GM19324 (cell line): ENCODE measurements around the gene PUSL1.

Experiments used
- ATAC-seq: cut with Tn5 transposase; IDR thresholded peaks from one replicate; pipeline ENCODE4 v1.9.1; 2021; ENCODE audit warnings: mild to moderate bottlenecking, moderate library complexity; ENCODE audit not compliant: unreplicated experiment, low FRiP score

Gene PUSL1, protein sequence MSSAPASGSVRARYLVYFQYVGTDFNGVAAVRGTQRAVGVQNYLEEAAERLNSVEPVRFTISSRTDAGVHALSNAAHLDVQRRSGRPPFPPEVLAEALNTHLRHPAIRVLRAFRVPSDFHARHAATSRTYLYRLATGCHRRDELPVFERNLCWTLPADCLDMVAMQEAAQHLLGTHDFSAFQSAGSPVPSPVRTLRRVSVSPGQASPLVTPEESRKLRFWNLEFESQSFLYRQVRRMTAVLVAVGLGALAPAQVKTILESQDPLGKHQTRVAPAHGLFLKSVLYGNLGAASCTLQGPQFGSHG

DNA sequence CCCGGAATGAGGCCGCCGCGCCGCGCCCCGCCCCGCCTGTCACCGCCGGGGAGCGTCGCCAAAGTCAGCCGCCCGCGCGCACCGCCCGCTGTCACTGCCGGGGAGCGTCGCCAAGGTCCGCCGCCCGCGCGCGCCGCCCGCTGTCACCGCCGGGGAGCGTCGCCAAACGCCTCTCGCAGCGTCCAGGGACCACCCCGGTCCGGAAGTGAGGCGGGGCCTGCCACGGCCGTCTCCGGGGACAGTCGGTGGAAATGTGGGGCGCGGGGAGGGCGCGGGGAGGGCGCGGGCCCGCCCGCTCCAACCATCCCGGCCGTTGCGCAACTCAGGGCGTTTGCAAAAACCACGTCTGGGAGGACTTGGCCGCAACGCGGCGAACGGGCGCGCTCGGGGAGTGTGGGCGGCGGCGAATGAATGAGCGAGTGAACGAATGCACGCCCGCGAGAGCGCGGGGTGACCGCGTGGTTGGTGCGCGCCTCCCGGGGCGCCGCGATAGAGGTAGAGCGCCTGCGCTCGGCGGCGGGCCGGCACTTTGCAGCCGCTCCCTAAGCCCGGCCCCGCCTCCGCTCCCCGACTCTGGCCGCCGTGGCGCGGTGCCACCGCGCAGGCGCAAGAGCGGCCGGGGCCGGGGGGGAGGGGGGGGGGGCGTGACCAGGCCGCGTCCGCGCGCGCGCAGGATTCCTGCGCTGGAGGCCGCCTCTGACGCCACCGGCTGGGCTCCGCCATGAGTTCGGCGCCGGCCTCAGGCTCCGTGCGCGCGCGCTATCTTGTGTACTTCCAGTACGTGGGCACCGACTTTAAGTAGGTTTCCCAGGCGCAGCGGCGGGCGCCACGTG, at the start of gene PUSL1, which contains the start of gene ACAP3:
TSS of gene PUSL1 (plus strand) at position 675 of the 833 bp plus-strand sequence. CDS start at position 722, 47 bp downstream.
TSS of gene ACAP3 (minus strand) at position 8 of the 833 bp plus-strand sequence. CDS start 115 bp downstream, outside the sequence.
- peak; percentile 76 for ATAC-seq

DNA sequence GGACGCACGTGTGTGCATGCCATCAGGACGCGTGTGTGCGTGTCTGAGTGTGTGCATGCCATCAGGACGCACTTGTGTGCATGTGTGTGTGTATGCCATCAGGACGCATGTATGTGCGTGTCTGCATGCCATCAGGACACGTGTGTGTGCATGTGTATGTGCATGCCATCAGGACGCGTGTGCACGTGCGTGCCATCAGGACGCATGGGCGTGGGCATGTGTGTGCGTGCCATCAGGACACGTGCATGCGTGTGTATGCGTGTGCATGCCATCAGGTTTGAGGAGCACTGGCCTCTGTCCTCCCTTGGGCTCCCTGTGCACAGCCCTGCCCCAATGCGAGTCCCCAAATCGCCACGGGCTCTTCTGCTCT, 49.3 kb upstream of the PUSL1 start:
- ATAC-seq = no peak

DNA sequence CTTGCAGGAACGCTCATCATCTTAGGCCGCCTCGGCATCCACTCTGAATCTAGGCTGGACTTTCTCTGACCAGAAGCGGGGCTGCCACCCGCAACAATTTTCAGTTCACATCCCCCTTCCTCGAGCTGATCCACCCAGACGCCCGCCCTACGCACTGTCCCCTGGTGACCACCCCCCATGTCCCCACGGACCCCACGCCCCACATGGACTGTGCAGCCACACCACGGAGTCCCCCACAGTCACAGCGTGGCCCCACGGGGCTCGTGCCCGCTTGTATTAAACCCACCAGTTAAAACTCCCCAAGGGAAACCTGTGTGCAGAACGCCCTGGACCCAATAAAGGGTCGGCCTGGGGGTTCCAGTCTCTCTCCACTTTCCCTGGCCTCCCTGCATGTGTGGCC, 48.9 kb upstream of the PUSL1 start:
- ATAC-seq = no peak

DNA sequence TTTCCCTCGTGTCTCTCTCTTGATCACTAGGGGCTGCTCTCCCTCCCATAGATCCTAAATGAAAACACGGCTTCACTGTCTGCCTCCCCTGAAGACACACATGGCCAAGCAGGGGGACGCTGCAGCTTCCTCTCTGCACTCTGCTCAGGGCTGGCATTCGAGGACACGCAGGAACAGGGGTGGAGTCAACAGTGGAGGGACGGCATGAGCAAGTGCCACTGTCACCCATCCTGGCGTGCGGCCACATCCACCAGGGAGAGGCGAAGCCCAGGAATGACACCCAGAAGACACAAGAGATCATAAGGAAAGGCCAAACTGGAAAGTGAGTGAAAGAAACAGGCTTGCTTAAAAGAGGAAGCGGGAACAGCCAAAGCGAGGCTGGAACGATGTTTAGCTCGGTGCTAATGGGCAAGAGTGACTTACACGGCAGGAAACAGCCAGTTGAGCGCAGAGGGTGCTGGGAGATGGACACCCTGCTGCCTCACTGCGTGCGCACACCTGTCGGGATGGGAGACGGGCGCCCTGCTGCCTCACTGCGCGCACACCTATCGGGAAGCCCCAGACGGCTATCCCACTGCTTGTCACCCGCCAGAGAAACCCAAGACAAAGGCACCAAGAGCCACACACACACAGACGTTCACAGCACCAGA, 48.3 kb upstream of the PUSL1 start:
- ATAC-seq = no peak

DNA sequence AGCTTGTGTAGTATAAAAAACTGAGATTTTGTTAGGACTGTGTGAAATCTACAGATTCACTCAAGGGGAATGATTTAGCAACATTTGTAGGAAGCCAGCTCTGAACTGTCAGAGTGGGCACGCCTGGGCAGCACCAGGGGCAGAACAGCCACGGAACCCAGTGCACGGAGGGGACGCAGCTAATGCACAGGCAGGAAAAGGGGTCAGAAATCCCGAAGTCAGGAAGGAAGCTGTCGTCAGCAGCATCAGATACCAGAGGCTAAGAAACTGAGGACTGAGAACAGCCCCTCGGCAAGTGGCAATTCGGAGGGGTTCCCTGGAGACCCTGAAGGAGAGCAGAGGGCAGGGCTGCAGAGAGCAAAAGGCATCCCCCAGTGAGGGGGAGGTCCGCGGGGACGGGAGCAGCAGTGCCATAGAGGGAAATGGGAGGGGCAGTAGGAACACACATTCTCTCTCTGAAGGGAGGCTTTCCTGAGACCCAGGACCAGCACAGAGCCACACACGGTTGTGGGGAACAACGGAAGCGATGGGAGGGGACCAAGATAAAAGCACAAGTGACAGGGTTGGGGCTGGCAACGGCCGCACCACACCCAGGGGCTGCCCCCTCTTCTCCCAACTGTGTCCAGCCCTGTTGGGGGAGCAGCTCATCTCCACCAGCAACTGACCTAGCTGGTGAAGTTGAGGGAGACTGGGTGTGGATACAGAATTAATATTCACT, 47.4 kb upstream of the PUSL1 start:
- ATAC-seq = no peak

DNA sequence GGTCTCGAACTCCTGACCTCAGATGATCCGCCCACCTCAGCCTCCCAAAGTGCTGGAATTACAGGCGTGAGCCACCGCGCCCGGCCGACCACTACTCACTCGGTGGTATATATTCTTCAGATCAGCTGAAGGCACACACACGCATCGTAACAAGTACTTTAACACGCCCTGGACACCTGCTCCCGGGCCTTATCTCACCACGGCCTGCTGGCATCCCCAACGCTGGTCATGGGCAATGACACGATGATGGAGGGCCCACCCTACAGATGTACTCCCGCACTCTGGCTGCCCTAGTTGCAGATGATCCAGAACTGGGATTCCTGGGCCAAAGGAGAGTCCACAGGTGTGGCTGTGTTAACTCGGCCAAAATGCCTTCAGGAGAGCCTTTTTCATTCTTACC, 46.3 kb upstream of the PUSL1 start:
- no peak for ATAC-seq

DNA sequence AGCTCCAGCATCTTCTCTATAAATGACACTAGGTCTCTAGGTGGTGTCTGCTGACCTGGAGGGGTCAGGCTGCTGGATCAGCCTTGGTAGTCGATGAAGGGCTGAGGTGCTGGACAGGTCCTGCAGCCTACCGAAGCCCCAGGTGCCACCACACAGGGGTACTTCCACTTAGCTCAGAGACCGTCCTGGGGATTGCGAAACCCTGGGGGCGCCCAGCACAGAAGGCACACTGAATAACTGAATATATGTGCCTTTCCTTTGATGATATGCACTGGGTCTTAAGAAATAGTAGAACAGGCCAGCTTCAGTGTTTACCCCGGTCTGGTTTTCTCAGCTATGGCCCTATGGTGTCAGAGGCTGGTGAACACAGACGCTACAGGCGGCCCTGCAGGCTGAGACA, 45.6 kb upstream of the PUSL1 start:
- ATAC-seq = no peak

DNA sequence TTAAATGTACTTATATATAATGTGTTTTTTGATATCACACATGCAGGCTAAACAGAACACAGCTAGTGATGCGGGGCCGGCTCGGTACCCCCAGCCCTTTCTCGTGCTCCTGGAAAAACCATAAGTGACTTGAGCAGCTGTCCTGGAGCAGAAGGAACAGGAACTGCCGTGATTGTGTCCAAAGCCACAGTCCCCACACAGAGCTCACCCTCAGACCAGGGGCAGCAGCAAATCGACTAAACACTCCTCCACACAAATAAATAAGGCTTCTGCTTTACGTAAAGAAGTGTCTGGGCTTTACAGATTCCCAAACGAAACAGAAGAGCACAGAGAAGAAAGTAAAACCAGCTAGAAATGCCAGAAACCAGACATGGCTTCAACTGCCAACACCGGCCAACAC, 44.4 kb upstream of the PUSL1 start:
- no peak for ATAC-seq

DNA sequence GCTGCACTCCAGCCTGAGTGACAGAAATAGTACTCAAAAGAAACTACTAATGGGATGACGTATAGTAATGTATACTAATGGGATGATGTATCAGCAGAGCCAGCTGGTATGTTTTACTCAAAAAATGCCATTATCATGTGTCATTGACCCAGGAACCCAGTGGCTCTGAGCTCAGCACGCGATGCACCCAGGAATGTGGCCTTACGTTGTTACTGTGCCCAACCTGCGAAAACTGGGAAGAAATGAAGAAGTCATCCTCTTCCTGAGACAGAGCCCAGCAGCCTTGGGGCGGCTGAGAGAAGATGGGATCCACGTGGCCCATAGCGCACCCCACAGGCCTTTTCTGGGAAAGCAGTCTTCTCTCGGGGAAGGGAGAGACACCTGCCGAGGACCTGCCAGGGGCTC, 43.5 kb upstream of the PUSL1 start:
- ATAC-seq = no peak

DNA sequence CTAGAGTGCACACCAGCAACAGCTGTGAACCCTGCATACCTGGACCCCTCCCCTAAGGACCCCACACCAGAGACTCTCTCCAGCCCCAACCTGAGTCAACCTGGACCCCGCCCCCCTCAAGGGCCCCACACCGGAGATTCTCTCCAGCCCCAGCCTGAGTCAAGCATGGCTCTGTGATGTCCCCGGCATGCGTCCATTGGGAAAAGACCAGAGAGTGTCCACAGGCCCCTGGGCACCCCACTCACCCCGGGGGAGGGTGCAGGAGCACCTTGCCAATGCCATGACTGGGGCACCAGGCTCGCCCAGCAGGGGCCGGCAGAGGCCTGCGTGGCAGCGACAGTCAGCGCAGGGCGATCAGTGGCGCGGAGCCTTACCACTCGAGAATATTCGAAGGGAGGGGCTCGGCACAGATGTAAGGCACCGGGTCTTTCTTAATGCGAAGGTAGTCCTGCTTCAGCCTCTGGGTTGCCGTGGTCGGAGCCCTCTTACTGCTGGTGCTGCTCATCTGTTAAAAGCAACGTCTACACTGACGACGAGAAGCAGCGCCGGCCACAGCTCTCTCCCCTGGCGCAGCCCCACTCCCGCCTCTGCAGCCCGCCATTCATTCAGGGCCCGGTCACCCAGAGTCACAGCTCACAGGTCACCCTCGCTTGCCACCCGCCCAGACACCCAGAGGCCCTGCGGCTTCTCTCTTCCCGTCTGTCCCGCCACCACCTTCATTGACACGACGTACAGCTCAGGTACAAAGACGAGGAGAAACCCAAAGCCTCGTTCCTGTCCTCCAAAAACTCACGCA, 40.7 kb upstream of the PUSL1 start:
- ATAC-seq = no peak

DNA sequence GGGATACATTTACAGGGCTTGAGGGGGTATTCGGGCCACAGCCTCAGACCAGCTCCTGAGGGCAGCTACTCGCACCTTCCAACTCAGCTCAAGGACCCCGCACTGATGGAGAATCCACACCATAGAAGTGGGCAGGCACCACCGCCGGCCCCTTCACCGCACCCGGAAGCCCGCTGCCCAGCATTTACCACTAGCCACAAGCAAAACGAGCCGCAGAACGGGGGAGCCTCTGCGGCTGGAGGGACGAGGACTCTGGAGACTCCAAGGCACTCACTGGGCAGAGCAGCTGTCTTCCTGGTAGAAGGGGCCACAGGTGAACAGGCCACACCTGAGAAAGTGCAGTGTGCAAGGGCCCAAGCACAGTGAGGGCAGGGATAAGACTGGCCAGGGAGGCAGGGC, 40.1 kb upstream of the PUSL1 start:
- ATAC-seq = no peak

DNA sequence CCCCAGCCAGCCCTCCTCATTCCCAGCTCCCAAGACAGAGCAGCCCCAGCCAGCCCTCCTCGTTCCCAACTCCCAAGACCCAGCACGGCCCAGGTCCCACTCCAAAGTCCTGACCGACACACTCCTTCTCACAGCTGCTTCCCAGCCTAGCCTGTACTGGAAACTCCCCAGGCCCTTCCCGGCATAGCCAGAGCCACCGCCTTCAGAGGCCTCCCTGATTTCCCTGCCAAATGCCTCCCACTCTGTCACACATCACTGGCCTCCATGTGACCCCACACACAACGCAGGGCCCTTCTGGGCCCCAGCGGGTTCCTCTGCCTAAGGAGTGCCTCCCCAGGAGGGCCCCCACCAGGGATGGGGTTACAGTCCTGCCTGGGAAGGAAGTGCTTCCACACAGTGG, 37.6 kb upstream of the PUSL1 start:
- ATAC-seq = no peak

DNA sequence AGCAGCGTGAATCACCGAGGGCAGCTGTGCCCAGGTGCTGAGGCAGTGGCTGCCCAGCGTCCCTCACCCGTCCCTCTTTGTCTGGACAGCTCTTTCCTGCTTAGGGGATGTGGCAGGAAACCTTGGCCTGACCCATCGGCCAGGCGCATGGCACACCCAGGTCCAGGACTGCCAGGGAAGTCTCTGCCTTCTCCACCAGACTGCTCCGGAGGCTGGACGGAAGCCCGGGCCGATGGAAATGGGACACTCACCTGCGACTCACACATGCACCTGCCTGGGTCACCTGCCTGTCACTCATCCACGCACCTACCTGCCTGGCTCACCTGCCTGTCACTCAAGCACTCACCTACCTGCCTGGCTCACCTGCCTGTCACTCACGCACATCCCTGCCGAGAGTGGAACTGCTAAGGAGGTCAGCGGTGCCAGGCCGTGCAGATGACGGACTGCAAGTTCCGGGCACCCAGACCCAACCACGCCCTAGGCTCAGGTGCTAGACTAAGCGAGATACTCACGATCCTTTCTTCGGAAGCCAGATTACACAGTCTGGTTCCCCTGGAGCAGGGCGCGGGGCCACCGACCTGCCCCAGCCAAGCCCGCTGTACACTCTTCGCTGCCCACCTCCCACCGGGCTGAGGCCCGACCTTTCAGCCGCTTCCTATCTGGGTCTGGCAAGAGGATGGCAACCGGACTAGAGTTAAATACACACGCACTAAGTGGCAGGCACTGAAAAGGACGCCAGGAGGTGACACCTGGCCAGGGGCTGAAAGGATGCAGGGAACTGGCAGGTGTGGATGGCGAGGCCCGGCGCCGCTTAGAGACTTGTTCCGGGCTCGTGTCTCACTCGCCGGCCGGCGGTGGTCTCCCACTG, 35.8 kb upstream of the PUSL1 start:
- peak; percentile 4 for ATAC-seq

DNA sequence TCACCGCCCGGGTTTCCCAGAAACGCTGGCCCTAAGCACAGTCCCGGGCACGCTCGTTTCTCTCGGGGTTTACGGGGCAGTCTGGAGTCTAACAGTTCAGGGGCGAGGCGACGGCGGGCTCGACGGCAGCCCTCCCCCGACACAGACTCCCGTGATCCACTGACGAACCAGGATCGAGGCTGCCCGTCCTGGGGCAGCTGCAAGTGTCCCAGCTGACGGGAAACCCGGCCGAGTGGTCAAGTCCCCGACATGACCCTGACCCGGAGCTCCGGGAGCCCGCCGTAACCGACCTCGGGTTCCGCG, 35.2 kb upstream of the PUSL1 start:
- ATAC-seq = peak; percentile 2

DNA sequence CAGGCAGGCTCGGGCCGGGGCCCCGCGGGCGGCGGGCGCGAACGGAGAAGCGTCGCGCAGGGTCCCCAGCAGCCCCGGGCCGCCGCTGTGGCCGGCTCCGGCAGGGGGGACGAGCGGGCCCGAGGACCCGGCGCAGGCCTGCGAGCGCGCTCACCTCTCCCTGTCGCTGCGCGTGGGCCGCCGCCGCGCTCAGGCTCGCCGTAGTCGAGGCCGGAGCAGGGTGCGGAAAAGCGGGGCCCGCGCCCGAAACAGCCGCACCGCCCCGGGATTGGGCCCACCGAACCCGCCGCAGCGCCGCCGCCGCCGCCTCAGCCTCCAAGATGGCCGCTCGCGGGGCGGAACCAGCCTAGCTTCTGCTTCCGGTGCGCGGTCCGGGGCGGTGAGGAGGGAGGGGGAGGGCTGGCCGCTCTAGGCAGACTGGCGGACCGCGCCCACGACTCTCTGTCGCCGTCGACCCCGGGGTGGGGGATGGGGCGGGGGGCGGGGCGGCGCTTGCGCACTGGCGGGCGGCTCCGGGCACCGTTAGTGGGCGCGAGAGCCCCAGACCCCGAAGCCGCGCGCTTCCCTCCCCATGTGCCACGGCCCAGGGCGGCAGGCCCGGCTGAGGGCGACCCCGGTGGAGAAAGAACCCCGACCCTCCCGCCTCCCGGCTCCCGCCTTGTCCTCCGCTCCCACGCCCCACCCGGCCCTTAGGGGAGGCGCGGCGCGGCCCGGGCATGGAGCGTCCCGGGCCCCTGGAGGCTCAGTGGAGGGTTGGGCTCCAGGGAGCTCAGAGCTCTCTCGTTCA, 34.7 kb upstream of the PUSL1 start, which contains the start of gene UBE2J2:
TSS of gene UBE2J2 (minus strand) at position 343 of the 787 bp plus-strand sequence. CDS start 5,862 bp downstream, outside the sequence.
- peak; percentile 82 for ATAC-seq

DNA sequence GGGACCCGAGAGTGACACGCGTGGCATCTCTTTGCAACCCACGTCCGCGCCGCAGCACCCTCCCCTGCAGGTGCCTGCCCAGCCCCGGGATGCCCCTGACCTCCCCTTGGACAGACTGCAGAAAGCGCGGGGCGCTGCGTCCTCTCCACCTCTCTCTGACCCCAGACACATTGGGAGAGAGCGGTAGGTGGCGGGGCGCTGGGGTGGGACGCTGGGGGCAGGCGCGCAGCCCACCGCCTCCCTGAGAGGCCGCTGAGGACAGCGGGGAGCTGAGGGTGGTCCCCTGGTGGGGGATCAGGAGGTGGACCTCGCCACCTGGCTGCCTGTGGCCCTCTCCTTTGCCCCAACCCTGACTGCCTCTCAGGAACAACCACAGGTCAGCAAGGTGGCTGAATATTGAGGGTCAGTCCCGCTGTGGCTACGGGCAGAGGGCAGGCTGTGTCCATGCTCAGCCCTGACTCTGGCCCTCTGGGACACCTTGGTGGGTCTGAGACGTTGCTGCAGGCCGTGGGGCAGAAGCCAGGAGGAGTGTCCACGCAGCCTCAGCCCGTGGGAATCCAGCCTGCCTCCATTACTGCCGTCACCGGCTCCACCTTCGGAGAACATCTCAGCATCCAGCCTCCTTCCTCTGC, 34.0 kb upstream of the PUSL1 start:
- ATAC-seq = no peak

DNA sequence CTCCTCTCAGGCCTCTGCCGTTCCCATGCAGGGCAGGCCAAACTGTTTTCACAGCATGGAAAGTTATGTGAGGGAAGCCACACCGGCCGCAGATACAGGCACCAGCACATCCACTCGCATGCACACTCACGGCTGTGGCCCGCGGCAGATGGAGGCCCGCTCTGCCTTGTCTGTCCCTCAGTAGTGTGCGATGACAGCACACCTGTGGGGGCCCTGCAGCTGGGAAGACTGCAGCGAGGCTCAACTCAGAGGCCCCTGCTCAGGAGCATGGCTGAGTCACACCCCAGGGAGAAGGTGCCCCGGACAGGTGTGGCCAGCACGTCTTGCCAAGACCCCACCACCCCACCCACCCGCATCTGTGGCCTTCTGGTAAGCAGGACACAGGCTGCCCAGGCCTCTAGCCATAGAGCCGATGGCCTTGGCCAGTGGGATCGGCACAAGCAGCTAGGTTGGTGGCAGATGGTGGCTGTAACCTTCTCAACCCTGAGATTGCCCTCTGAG, 33.4 kb upstream of the PUSL1 start:
- no peak for ATAC-seq

DNA sequence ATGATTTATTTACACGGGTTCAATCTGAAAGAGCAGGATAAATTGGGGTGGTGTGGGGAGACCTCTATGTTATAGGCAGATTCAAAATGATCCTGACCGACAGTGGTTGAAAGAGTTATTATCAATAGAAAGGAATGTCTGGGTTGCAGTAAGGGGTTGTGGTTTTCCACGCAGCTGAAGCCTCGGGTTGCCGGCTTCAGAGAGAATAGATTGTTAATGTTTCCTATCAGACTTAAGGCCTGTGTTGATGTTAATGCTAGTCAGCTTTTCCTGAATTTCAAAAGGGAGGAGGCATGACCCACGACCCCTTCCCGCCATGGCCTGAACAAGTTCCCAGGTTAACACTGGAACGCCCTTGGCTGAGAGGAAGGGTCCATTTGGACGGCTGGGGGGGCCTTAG, 32.6 kb upstream of the PUSL1 start:
- ATAC-seq = no peak
